KMS-11 (cell line): ENCODE data around the gene DMD.

Source experiments
- H2AFZ ChIP-seq: fragments of 200-600 bp; sonication (generic); 2 replicates; pipeline ENCODE4 v1.6.1; 2016; ENCODE audit warnings: antibody characterized with exemption, mixed run types, low read depth
- H3K27ac ChIP-seq: fragments of 200-600 bp; sonication (generic); 2 replicates; pipeline ENCODE4 v1.6.1; 2016; ENCODE audit warnings: mild to moderate bottlenecking, mixed run types
- H3K27me3 ChIP-seq: fragments of 200-600 bp; sonication (generic); 2 replicates; pipeline ENCODE4 v1.6.1; 2017; ENCODE audit warnings: mild to moderate bottlenecking, low read depth, mixed run types, moderate library complexity; ENCODE audit not compliant: insufficient read depth
- H3K36me3 ChIP-seq: fragments of 200-600 bp; sonication (generic); 2 replicates; pipeline ENCODE4 v1.6.1; 2017; ENCODE audit warnings: mild to moderate bottlenecking, mixed run types; ENCODE audit not compliant: insufficient read depth
- H3K4me1 ChIP-seq: fragments of 200-600 bp; sonication (generic); 2 replicates; pipeline ENCODE4 v1.6.1; 2016; ENCODE audit warnings: mild to moderate bottlenecking, low read depth, mixed run types; ENCODE audit not compliant: poor library complexity, severe bottlenecking
- H3K4me2 ChIP-seq: fragments of 200-600 bp; sonication (generic); 2 replicates; pipeline ENCODE4 v1.7.0; 2016; ENCODE audit warnings: mild to moderate bottlenecking, mixed run types
- H3K4me3 ChIP-seq: fragments of 200-600 bp; sonication (generic); IDR thresholded peaks from 2 replicates; pipeline ENCODE4 v1.6.1; 2017; ENCODE audit warnings: low read depth, low read length, mixed read lengths; ENCODE audit not compliant: insufficient read depth
- H3K79me2 ChIP-seq: fragments of 200-600 bp; sonication (generic); 2 replicates; pipeline ENCODE4 v1.6.1; 2016; ENCODE audit warnings: low read depth, mixed run types; ENCODE audit not compliant: insufficient read depth
- H3K9ac ChIP-seq: fragments of 200-600 bp; sonication (generic); 2 replicates; pipeline ENCODE4 v1.6.1; 2016; ENCODE audit warnings: mild to moderate bottlenecking, mixed run types
- H4K20me1 ChIP-seq: fragments of 200-600 bp; sonication (generic); 2 replicates; pipeline ENCODE4 v1.6.1; 2016; ENCODE audit warnings: mild to moderate bottlenecking, mixed run types; ENCODE audit not compliant: insufficient read depth
- TF ChIP-seq, protein P1 (sequence below): fragments of 200-600 bp; sonication (generic); conservative IDR thresholded peaks from 2 replicates; pipeline ENCODE4 v1.6.1; 2017; ENCODE audit warnings: low read depth, mild to moderate bottlenecking, antibody characterized with exemption, low read length, moderate library complexity, mixed read lengths

The DMD gene

DNA sequence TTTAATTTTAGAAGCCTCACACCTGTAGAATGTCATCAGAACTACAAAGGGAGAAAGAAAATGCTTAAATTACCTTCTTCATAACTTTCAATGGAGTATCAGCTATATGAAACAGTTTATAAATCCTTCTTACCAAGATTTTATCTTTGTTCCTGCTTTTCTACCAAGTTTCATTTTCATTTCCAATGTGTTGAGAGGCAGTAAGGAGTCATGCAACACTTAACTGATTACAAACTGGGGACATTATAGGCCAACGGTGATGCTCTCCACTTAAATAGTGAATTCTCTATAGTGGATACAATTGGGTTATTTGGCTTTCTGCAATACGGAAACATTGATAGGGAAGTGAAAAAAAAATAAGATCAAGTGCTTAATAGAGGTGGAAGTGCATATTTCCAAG lies 1994.3 kb downstream of the DMD start:
- Histone ChIP-seq H3K36me3 (no peaks in the 10 kb centered on the region), H3K4me2 (no peak overlapping the region), H3K27ac (no peak overlapping the region), H3K4me1 (no peaks in the 10 kb centered on the region), H3K4me3 (no peak overlapping the region), H2AFZ (no peak overlapping the region), H4K20me1 (no peaks in the 10 kb centered on the region), H3K79me2 (no peaks in the 10 kb centered on the region), H3K9ac (no peak overlapping the region), H3K27me3 (no peaks in the 10 kb centered on the region)
- TF ChIP-seq, protein P1, sequence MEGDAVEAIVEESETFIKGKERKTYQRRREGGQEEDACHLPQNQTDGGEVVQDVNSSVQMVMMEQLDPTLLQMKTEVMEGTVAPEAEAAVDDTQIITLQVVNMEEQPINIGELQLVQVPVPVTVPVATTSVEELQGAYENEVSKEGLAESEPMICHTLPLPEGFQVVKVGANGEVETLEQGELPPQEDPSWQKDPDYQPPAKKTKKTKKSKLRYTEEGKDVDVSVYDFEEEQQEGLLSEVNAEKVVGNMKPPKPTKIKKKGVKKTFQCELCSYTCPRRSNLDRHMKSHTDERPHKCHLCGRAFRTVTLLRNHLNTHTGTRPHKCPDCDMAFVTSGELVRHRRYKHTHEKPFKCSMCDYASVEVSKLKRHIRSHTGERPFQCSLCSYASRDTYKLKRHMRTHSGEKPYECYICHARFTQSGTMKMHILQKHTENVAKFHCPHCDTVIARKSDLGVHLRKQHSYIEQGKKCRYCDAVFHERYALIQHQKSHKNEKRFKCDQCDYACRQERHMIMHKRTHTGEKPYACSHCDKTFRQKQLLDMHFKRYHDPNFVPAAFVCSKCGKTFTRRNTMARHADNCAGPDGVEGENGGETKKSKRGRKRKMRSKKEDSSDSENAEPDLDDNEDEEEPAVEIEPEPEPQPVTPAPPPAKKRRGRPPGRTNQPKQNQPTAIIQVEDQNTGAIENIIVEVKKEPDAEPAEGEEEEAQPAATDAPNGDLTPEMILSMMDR = no peak

DNA sequence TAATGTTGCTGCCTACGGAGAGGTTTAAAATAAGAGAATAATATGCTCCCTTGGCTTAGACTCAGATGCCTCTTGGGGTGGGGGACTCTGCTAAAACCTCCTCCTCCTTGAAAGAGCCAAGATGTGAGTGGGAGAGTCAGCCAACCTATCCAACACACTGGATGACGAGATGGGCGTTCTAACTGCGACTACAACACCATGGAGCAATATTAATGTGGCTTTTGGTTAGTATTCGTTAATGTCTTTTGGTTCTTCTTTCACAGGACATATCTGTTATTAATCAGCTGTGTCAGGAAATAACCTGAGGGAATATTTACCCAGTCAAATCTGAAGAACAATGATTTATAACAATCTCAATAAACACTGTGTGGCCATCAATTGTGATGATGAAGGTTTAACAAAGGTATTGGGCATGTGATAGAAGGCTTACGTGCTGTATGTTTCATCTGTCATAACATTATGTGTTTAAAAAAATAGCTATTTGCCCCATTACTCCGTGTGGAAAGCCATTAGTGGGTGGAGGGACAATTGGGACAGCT lies 1996.0 kb downstream of the DMD start:
- Histone ChIP-seq H3K4me1 (no peaks in the 10 kb centered on the region), H3K27me3 (no peaks in the 10 kb centered on the region), H3K4me2 (no peak overlapping the region), H4K20me1 (no peaks in the 10 kb centered on the region), H3K36me3 (no peaks in the 10 kb centered on the region), H3K4me3 (no peak overlapping the region), H3K79me2 (no peaks in the 10 kb centered on the region), H3K27ac (no peak overlapping the region), H2AFZ (no peak overlapping the region), H3K9ac (no peak overlapping the region)
- TF ChIP-seq, protein P1 = no peak

DNA sequence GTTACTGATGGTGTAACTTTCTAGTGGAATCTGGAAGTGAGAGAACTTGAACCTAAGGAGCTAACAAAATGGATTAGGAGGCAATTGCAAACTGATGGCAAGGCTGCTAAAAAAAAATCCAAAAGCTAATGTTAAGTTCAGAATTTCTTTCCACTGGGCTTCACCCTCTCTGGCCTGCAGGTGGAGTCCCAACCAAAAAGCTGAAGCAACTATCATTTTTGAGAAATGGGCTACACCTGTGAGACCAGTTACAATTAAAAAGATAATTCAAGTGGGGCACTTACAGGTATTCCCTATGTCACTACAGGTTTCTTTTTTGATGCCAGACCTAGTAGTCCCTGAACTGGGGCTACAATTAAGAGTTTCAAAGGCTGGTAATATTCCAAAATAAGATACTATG lies 1997.4 kb downstream of the DMD start:
- H3K27ac ChIP-seq = no peak overlapping the region

DNA sequence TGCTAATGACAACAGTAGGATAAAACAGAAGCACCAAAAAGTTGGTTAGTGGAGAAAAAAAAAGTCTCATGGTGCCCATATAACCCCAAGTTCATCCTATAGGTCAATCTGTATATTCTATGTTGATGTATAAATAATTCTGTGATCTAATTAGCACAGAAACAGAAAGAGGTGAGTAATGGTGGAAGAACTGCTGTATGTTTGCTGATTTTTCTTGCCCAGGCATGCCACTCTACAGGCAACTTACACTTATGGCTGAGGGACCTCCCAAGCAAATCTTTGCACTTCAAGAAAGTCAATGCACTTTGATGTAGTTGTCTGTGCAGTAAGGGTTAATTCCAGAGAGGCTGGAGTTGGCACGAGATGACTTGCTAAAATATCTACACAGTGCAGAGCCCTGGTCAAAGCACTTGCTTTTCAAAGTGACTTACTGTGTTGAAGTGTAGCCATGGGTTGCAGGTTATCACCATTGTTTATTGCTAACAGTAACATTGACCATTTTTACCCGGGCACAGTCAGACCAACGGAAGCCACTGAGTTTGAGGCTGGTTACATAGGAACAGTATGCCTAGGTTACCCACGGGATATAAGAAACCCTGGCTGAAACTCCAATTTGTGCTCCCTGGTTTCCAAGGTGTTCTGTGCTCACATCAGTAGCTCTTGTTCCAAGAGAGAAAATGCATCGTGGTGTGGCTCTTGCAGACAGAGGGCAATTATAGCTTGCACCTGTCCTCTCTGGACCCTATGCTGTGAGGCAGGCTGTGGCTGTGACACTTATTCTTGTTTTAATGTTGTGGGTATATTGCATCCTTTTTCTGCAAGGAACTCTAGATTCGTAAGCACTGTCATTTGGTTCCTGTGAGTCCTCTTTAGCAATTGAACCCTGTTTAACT lies 1998.2 kb downstream of the DMD start:
- no peaks in the 10 kb centered on the region for H3K27me3 ChIP-seq

More for the DNA sequence above, 1997.4 kb downstream of the DMD start:
- Histone ChIP-seq H2AFZ (no peak overlapping the region), H3K27me3 (no peaks in the 10 kb centered on the region), H3K79me2 (no peaks in the 10 kb centered on the region), H3K4me2 (no peak overlapping the region), H3K9ac (no peak overlapping the region), H3K36me3 (no peaks in the 10 kb centered on the region), H3K4me3 (no peak overlapping the region), H3K4me1 (no peaks in the 10 kb centered on the region), H4K20me1 (no peaks in the 10 kb centered on the region)
- TF ChIP-seq, protein P1 = peak; percentile 65

More for the DNA sequence above, 1998.2 kb downstream of the DMD start:
- H2AFZ ChIP-seq = no peak overlapping the region
- no peak overlapping the region for H3K4me3 ChIP-seq
- H4K20me1 ChIP-seq = no peaks in the 10 kb centered on the region
- no peaks in the 10 kb centered on the region for H3K36me3 ChIP-seq
- H3K79me2 ChIP-seq = no peaks in the 10 kb centered on the region
- no peaks in the 10 kb centered on the region for H3K4me1 ChIP-seq
- no peak overlapping the region for H3K27ac ChIP-seq
- no peak overlapping the region for H3K9ac ChIP-seq
- TF ChIP-seq, protein P1 = no peak
- no peak overlapping the region for H3K4me2 ChIP-seq
